Left colon (tissue), 2 donors: ENCODE data around the gene CAMSAP3. TPM values are rescaled to one million over a fixed set of nuclear protein-coding genes. Genes with fewer than 3 reads are reported as not detected.

Experiments
- ATAC-seq: fragments of 200-7000 bp; cut with Tn5 transposase; one replicate; pipeline ENCODE4 v1.9.1; 2020; ENCODE audit warnings: mild to moderate bottlenecking, moderate library complexity
- DNase-seq, 2 donors: peaks; one replicate each; pipeline ENCODE4 v3.0.0-alpha.2; 2020
- intact Hi-C, 2 donors: fragments of 100-400 bp; cut with DNase I in 1 of 2; cut with micrococcal nuclease in 1 of 2; formaldehyde crosslinking; loops; one replicate each; pipeline versions ENCODE4 v1.11.2 to v1.14.0; 2022; cut with DNase I, micrococcal nuclease
- total RNA-seq, 2 donors: library from RNA; stranded (reverse); fragmentation: NEBNext Ultra II Directional; extraction: Animal tissue kit (Norgen Biotek cat#: 25700); gene quantifications; one replicate each; pipeline ENCODE4 v1.2.1, GENCODE V29; 2021
- donor health status: DM: no; HTN: no; CAD: no.
- donor health status: DM: yes; HTN: yes; CAD: no.

CAMSAP3 gene
- total RNA-seq, 2 donors from 2014 or later, result 51.1 to 52.4 TPM

DNA sequence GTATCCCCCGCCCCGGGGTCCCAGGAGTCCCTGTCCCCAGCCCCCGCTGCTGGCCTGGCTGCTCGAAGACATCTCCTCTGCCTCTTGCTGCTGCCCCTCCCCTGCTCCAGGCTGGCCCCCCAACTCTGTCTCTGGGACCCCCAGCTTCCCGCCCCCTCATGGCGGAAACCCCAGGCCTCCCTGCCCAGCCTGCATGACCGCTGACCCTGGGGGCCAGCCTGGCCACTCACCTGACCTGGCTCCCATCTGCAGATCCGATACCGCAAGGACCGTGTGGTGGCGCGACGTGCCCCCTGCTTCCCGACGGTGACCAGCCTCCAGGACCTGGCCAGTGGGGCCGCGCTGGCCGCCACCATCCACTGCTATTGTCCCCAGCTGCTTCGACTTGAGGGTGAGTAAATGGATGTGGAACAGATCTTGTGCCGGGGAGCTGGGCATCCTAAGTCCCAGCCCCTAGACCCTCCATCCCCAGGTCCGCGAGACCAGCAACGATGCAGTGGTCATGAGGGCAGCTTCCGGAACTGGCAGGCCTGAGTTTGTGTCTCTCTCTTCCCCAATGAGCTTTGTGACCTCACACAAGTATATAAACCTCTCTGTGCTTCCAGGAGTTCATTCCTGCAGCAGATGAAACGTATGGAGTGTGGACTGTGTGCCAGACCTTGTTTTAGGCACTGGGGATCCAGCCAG lies 12.4 kb downstream of the CAMSAP3 start:
- DNase-seq (no peak), ATAC-seq (no peak)
- intact Hi-C loops, result no loop called here

DNA sequence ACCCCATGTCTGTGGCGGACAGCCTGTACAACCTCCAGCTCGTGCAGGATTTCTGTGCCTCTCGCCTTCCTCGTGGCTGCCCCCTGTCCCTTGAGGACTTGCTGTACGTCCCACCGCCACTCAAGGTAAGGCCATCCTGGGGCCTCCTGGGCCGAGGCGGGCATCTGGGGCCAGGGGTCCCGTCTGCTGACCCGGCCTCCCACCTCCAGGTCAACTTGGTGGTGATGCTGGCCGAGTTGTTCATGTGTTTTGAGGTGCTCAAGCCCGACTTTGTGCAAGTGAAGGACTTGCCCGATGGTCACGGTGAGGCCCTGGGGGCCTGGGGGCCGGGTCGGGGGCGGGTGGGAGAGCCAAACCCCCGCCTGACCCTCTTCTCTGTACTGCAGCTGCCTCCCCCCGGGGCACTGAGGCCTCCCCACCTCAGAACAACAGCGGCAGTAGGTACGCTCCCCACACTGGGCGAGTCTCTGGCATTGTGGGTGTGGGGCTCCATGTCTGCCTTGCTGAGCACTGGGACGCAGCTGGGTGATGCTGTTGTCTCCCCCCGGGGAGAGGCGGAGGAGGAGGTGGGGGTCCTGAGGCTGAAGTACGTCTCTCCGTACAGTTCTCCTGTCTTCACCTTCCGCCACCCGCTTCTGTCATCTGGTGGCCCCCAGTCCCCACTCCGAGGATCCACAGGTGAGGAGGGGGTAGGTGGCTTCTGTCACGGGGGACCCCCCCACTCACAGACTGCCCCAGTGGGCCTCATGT lies 15.0 kb downstream of the CAMSAP3 start:
- intact Hi-C loops, result no loop called here
- DNase-seq, result no peak
- no peak for ATAC-seq

DNA sequence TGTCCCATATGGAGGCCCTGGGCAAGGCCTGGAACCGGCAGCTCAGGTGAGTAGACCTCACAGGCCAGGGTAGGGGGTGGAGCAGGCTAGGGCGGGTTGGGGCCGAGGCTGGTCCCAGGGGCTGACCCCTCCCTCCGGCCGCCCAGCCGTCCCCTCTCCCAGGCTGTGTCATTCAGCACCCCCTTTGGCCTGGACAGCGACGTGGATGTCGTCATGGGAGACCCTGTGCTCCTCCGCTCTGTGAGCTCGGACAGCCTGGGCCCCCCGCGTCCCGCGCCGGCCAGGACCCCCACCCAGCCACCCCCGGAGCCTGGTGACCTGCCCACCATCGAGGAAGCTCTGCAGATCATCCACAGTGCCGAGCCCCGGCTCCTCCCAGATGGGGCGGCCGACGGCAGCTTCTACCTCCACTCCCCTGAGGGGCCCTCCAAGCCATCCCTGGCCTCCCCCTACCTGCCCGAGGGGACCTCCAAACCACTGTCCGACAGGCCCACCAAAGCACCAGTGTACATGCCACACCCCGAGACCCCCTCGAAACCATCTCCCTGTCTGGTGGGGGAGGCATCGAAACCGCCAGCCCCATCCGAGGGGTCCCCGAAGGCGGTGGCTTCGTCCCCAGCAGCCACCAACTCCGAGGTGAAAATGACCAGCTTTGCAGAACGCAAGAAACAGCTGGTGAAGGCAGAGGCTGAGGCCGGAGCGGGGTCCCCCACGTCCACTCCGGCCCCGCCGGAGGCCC lies 16.0 kb downstream of the CAMSAP3 start:
- intact Hi-C loops, result no loop called here
- no peak for DNase-seq
- peak; percentile 9 for ATAC-seq

DNA sequence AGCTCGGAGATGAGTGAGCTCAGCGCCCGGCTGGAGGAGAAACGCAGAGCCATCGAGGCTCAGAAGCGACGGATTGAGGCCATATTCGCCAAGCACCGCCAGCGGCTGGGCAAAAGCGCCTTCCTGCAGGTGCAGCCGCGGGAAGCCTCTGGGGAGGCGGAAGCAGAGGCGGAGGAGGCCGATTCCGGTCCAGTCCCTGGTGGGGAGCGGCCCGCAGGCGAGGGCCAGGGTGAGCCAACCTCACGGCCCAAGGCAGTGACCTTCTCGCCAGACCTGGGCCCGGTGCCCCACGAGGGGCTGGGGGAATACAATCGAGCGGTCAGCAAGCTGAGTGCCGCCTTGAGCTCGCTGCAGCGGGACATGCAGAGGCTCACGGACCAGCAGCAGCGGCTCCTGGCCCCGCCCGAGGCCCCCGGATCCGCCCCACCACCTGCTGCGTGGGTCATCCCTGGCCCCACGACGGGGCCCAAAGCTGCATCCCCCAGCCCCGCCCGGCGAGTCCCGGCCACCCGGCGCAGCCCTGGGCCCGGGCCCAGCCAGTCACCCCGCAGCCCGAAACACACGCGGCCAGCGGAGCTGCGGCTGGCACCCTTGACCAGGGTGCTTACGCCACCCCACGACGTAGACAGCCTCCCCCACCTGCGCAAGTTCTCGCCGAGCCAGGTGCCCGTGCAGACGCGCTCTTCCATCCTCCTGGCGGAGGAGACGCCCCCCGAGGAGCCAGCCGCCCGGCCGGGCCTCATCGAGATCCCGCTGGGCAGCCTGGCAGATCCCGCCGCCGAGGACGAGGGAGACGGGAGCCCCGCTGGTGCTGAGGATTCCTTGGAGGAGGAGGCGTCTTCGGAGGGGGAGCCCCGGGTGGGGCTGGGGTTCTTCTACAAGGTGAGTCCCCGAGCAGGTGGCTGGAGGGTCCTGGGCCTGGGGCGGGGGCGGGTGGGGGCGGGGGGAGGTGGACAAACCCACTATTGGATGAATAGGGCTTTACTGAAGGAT lies 16.9 kb downstream of the CAMSAP3 start:
- no peak for DNase-seq
- peak; percentile 6 for ATAC-seq
- intact Hi-C loops, result no loop called here

GRCh38 chr19:7614859-7615741 lies 19.4 kb downstream of the CAMSAP3 start:
- DNase-seq (no peak), ATAC-seq (no peak)
- intact Hi-C loops, result no loop called here

- no peak for ATAC-seq
- intact Hi-C loops, result no loop called here
- DNase-seq, result no peak
Measured at GRCh38 chr19:7617172-7617571, 21.5 kb downstream of the CAMSAP3 start.

- DNase-seq (no peak), ATAC-seq (no peak)
- intact Hi-C loops, result no loop called here
Measured at GRCh38 chr19:7617735-7618134, 22.1 kb downstream of the CAMSAP3 start.

GRCh38 chr19:7618348-7618747 lies 22.7 kb downstream of the CAMSAP3 start:
- intact Hi-C loops, result no loop called here
- peak; percentile 10 for ATAC-seq
- DNase-seq, result peak in 1 of 2 donors; percentile 34

DNA sequence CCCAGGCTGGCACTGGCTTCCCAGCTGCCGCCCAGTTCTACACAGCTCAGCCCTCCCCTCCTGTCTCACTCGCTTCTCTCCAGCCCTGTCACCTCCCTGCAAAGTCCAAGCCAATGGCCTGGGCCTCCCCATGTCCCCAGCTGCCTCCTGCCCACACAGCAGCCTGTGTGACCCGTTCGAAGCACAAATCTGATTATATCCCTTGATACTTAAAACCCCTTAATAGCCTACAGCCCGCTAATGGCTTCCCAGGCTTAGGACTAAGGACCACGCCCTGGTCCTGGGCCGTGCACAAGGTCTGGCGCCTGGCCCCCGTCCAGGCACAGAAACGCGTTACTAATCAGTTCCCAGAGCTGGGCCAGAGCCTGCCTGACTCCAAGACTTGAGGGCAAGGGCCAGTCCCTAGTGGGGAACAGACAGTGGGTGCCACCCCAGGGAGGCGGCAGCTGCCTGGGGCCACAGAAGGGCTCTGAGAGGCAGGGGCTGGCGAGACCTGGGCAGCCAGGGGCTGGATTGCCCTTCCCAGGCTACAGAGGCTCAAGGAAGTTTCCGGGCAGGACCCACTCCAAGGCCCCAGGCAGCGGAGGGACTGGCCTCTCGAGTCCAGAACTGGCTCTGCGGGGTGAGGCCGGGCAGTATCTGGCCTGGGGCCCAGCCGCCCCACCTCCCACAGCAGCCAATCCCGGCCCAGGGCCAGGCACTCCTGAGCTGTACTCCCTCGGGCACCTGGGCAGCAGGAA lies 23.3 kb downstream of the CAMSAP3 start:
- intact Hi-C loops, result no loop called here
- DNase-seq (peak; percentile 76 to 83), ATAC-seq (peak; percentile 84)

GRCh38 chr19:7619671-7620441 lies 24.2 kb downstream of the CAMSAP3 start:
- ATAC-seq (peak; percentile 5), DNase-seq (no peak)
- intact Hi-C loops, result no loop called here

DNA sequence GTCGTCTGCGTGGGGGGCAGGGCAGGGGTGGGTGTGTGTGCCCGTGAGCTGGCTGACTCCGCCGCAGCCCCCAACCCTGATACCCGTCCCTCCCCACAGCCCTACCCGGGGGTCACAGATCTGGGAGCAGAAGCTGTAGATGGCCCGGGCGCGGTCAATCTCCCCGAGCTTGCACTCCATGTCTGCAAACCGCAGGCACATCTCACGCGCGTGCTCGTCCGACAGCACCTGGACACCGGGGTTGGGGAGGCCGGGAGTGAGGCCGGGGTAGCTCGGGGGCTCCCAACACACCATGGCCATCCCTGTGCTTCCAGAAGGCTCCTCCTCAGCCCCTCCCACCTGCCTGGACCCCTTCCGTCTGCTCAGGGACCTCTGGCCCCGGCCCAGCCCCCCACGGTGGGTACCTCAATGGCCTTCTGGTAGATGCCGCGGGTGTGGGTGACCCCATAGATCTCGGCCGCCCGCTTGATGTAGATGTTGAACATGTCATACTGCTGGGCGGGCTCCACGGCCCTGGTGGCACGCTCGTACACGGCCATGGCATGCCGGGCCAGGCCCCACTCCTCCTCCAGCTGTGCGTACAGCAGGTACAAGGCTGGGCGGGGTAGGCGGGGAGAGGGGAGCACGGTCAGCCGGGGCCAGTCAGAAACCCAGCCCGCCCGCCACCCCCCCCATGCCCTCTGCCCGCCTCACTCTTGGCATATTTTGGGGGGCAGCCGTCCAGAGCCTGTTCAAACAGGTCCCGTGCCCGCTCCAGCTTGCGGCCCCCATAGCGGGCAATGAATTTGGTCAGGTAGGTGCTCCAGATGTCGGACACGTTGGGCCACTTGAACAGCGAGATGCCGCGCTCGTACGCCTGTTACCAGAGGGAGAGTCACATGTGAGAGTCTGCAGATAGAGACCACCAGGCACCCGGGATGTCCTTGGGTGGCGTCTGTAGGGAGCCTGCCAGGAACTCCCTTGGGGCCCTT lies 25.1 kb downstream of the CAMSAP3 start:
- ATAC-seq, result no peak
- intact Hi-C loops, result no loop called here
- DNase-seq, result no peak

DNA sequence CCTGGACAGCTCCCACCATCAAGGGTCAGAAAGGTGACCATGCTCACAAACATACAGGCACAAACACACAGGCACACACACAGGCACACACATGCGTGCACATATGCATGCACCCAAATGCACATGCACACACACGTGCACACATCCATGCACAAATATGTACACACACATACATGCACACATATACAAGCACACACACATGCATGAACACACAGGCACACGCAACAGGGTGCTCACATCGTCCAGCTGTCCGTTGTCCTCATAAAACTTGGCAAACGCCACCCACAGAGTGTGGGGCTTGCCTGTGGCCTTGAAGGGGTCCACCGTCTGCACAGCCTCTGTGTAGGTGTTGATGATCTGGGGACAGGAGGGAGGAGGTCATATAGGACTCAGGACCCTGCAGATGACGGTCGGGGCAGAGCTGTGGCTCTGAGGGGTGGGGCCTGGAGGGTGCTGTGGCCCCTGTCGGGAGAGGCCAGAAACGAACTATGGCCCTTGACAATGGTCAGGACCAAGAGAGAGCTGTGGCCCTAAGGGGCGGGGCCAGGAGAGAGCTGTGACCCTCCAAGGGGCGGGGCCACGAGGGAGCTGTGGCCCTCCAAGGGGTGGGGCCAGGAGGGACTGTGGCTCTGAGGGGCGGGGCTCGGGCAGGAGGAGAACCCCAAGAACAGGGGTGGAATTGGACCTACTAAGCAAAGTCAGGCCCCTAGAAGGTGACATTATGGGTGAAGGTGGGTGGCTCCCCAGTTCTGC lies 27.4 kb downstream of the CAMSAP3 start:
- DNase-seq (no peak), ATAC-seq (no peak)
- intact Hi-C loops, result no loop called here

DNA sequence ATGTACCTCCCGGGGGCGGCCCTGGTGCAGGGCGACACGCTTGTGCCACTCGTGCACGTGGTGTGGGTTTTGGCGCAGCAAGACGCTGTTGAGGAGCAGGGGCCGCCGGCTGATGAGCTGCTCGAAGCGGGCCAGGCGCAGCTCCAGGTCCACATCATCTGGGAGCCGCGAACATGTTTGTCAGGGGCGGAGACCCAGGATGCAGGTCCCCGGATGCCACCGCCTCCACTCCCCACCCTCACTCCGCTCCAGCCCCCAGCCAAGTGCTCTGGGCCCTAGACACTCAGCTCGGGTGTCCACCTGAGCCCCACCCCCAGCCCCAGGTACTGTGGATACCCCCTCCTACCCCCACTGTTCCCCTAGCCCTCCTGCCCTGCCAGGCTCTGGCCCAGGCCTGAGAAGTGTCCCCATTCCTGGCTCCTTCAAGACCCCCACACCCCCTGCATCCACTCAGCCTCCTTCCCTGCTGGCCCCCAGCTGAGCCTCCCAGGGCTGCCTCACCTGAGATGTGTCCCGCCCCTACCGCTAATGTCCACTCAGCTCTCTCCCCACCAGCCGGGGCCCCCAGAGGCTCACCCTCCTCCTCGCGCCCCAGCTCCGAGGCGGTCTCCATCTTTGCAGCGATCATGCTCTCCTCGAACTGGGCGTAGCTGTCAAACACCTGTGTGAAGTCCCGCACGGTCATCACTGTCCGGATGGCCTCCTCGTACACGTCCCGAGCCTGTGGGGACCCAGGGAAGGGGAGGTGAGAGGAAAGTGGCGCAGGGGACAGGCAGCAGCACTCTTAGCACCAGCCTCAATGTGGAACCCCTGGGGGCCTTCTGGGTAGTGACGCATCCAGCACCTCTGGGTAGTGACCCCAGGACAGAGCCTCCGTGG lies 28.3 kb downstream of the CAMSAP3 start:
- intact Hi-C loops, result no loop called here
- DNase-seq (no peak), ATAC-seq (no peak)

DNA sequence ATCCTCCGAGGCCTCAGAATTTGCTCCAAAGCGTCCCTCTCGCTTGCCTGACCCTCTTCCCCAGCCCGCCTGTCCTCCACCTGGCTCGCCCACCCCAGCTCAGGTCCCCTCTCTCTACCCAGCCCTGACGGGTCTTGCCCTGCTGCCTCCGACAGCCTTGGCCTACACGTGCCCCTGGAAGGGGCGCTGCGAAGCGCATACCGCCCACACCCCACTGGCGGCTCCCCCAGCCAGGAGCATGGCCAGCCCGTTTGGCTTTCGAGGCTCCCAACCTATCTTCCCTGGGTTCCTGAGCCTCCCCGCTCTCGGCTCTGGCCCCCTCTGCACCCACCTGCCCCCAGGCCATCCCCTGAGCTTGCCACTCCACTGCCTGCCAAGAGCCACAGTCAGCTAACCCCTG lies 29.1 kb downstream of the CAMSAP3 start:
- no peak for DNase-seq
- ATAC-seq, result no peak
- intact Hi-C loops, result no loop called here
